H1 (cell line): ENCODE data around the gene ZNF385B. TPM values are rescaled to one million over a fixed set of nuclear protein-coding genes. Genes with fewer than 3 reads are reported as not detected.

Experiments
- CTCF ChIA-PET: fragments of 300-600 bp; sonication (Branson Sonifier 250); formaldehyde crosslinking; loops from one replicate; lab custom pipeline; 2021; ENCODE audit not compliant: partially characterized antibody; lab: Charles Lee
- POLR2A ChIA-PET: fragments of 300-600 bp; sonication (Branson Sonifier 250); formaldehyde crosslinking; loops from one replicate; lab custom pipeline; 2021; ENCODE audit warnings: inconsistent platforms; ENCODE audit not compliant: partially characterized antibody; lab: Charles Lee
- DNase-seq, 2 experiments: peaks; one replicate each; pipeline versions ENCODE4 v3.0.0 to v3.0.0-alpha.2; 2010 to 2022; ENCODE audit warnings: low spot score in 2 of 2, low read depth in 1 of 2, mixed read lengths in 1 of 2
- FAIRE-seq: peaks from 2 replicates; lab custom pipeline; 2011; peaks lifted over from hg19 to GRCh38; lab: Jason Lieb, UNC
- H2AFZ ChIP-seq: 2 replicates; pipeline ENCODE4 v1.8.1; 2012; ENCODE audit warnings: low read length, inconsistent platforms
- H2AK5ac ChIP-seq: 2 replicates; pipeline ENCODE4 v1.6.1; 2013; ENCODE audit warnings: low read depth, low read length
- H2BK120ac ChIP-seq: replicated peaks from 2 replicates; pipeline ENCODE3; 2013; ENCODE audit warnings: low read depth, low read length, inconsistent platforms
- H2BK12ac ChIP-seq: 2 replicates; pipeline ENCODE4 v1.6.1; 2013; ENCODE audit warnings: low read depth, low read length
- H2BK15ac ChIP-seq: 2 replicates; pipeline ENCODE4 v1.6.1; 2013; ENCODE audit warnings: low read length
- H2BK20ac ChIP-seq: 2 replicates; pipeline ENCODE4 v1.6.1; 2013; ENCODE audit warnings: low read length
- H2BK5ac ChIP-seq: 2 replicates; pipeline ENCODE4 v1.6.1; 2013; ENCODE audit warnings: low read depth, low read length
- H3K14ac ChIP-seq: 2 replicates; pipeline ENCODE4 v1.6.1; 2013; ENCODE audit warnings: inconsistent platforms; ENCODE audit not compliant: insufficient read length
- H3K18ac ChIP-seq: 2 replicates; pipeline ENCODE4 v1.6.1; 2013; ENCODE audit warnings: low read length; ENCODE audit errors: extremely low read depth
- H3K23ac ChIP-seq: 2 replicates; pipeline ENCODE4 v1.6.1; 2013; ENCODE audit warnings: inconsistent platforms; ENCODE audit not compliant: insufficient read length
- H3K23me2 ChIP-seq: 2 replicates; pipeline ENCODE4 v1.6.1; 2013; ENCODE audit warnings: low read depth, low read length
- H3K27ac ChIP-seq: 2 replicates; pipeline ENCODE4 v1.6.1; 2011; ENCODE audit warnings: low read depth, low read length, inconsistent platforms
- H3K27me3 ChIP-seq, 4 experiments: replicated peaks in 1 of 4; 1 replicate in 1 of 4; 2 replicates in 3 of 4; pipeline versions ENCODE4 v1.6.1 to v1.8.1; 2011 to 2013; ENCODE audit warnings: low read length in 3 of 4, mild to moderate bottlenecking in 3 of 4, inconsistent platforms in 2 of 4, mixed read lengths in 2 of 4, moderate library complexity in 1 of 4; ENCODE audit not compliant: control insufficient read depth in 3 of 4, insufficient read depth in 3 of 4; ENCODE audit errors: extremely low read depth in 1 of 4
- H3K36me3 ChIP-seq, 4 experiments: 2 replicates each; pipeline versions ENCODE4 v1.6.1 to v1.8.1; 2011 to 2013; ENCODE audit warnings: mild to moderate bottlenecking in 4 of 4, low read length in 3 of 4, moderate library complexity in 2 of 4, control low read depth in 1 of 4, inconsistent platforms in 1 of 4; ENCODE audit not compliant: insufficient read depth in 4 of 4, control insufficient read depth in 2 of 4
- H3K4ac ChIP-seq: replicated peaks from 2 replicates; pipeline ENCODE3; 2013; ENCODE audit warnings: low read length, low read depth, mixed read lengths, inconsistent platforms; ENCODE audit not compliant: insufficient read length
- H3K4me1 ChIP-seq, 4 experiments: replicated peaks in 1 of 4; 1 replicate in 1 of 4; 2 replicates in 3 of 4; pipeline versions ENCODE4 v1.6.1 to v1.8.1; 2011 to 2013; ENCODE audit warnings: low read length in 3 of 4, inconsistent platforms in 2 of 4, mixed read lengths in 1 of 4; ENCODE audit not compliant: insufficient read depth in 4 of 4, control insufficient read depth in 3 of 4
- H3K4me2 ChIP-seq, 2 experiments: 2 replicates each; pipeline versions ENCODE4 v1.6.1 to v1.8.1; 2011 to 2013; ENCODE audit warnings: low read depth in 2 of 2, low read length in 2 of 2, control low read depth in 1 of 2, inconsistent platforms in 1 of 2, mild to moderate bottlenecking in 1 of 2; ENCODE audit not compliant: insufficient read depth in 1 of 2
- H3K4me3 ChIP-seq, 4 experiments: fragments of 200-600, 300-600 bp in 1 of 4; sonication (generic), shearing (Covaris generic), sonication (Bioruptor Twin) in 1 of 4; 2 replicates each; pipeline versions ENCODE4 v1.5.1 to v1.8.1; 2011 to 2016; ENCODE audit warnings: low read length in 4 of 4, low read depth in 3 of 4, control low read depth in 2 of 4, inconsistent platforms in 2 of 4, mild to moderate bottlenecking in 2 of 4, mixed read lengths in 1 of 4, moderate library complexity in 1 of 4; ENCODE audit not compliant: insufficient read depth in 2 of 4; ENCODE audit errors: extremely low read depth in 1 of 4
- H3K56ac ChIP-seq: replicated peaks from 2 replicates; pipeline ENCODE3; 2013; ENCODE audit warnings: low read depth, mild to moderate bottlenecking, mixed read lengths, low read length, inconsistent platforms; ENCODE audit not compliant: insufficient read length
- H3K79me1 ChIP-seq: 2 replicates; pipeline ENCODE4 v1.6.1; 2013; ENCODE audit warnings: low read depth, low read length, control low read depth
- H3K79me2 ChIP-seq, 2 experiments: 2 replicates each; pipeline versions ENCODE4 v1.6.1 to v1.8.1; 2012 to 2013; ENCODE audit warnings: low read length in 2 of 2, mild to moderate bottlenecking in 2 of 2, inconsistent platforms in 1 of 2; ENCODE audit not compliant: insufficient read depth in 2 of 2, control insufficient read depth in 1 of 2
- H3K9ac ChIP-seq, 4 experiments: replicated peaks in 1 of 4; 1 replicate in 1 of 4; 2 replicates in 3 of 4; pipeline versions ENCODE4 v1.6.1 to v1.8.1; 2011 to 2013; ENCODE audit warnings: low read depth in 3 of 4, low read length in 3 of 4, control low read depth in 2 of 4, mild to moderate bottlenecking in 2 of 4, moderate library complexity in 2 of 4, inconsistent platforms in 1 of 4; ENCODE audit errors: extremely low read depth in 1 of 4
- H3K9me3 ChIP-seq, 2 experiments: 2 replicates each; pipeline versions ENCODE4 v1.6.1 to v1.8.1; 2012 to 2013; ENCODE audit warnings: mild to moderate bottlenecking in 2 of 2, moderate library complexity in 2 of 2, control low read depth in 1 of 2, inconsistent platforms in 1 of 2, low read depth in 1 of 2, low read length in 1 of 2, mixed read lengths in 1 of 2; ENCODE audit not compliant: insufficient read depth in 2 of 2
- H4K20me1 ChIP-seq, 2 experiments: replicated peaks in 1 of 2; 2 replicates each; pipeline versions ENCODE3 to v1.8.1; 2011 to 2013; ENCODE audit warnings: inconsistent platforms in 2 of 2, low read length in 2 of 2, mild to moderate bottlenecking in 1 of 2; ENCODE audit not compliant: insufficient read depth in 2 of 2, control insufficient read depth in 1 of 2
- H4K5ac ChIP-seq: 2 replicates; pipeline ENCODE4 v1.6.1; 2013; ENCODE audit warnings: low read length, low read depth, mixed read lengths, inconsistent platforms; ENCODE audit not compliant: insufficient read length
- H4K8ac ChIP-seq: 2 replicates; pipeline ENCODE4 v1.8.0; 2013; ENCODE audit warnings: mild to moderate bottlenecking, moderate library complexity, low read length, inconsistent platforms; ENCODE audit not compliant: insufficient read depth; ENCODE audit errors: extremely low read depth
- H4K91ac ChIP-seq: replicated peaks from 2 replicates; pipeline ENCODE3; 2013; ENCODE audit warnings: low read length, mixed read lengths, inconsistent platforms; ENCODE audit not compliant: insufficient read length
- ASH2L ChIP-seq: fragments of 200-600, 300-600 bp; sonication (generic); IDR thresholded peaks from one replicate; pipeline ENCODE4 v1.7.1; 2017; ENCODE audit warnings: low read length
- CBX5 ChIP-seq: fragments of 300-800, 300-1000 bp; sonication (generic); IDR thresholded peaks from 2 replicates; pipeline ENCODE4 v1.7.1; 2016; ENCODE audit warnings: antibody characterized with exemption, low read length, low read depth
- CHD2 ChIP-seq: IDR thresholded peaks from 2 replicates; pipeline ENCODE4 v1.6.1; 2012; ENCODE audit warnings: low read length, improper control_type of control experiment
- CREB1 ChIP-seq: IDR thresholded peaks from 2 replicates; pipeline ENCODE4 v1.6.1; 2012; ENCODE audit warnings: inconsistent platforms
- CTCF ChIP-seq, 3 experiments: IDR thresholded peaks; 1 replicate in 2 of 3; 2 replicates in 1 of 3; pipeline versions ENCODE4 v1.5.1 to v1.6.1; 2011; ENCODE audit warnings: low read length in 3 of 3, mild to moderate bottlenecking in 3 of 3, inconsistent platforms in 2 of 3, low read depth in 1 of 3, moderate library complexity in 1 of 3; ENCODE audit not compliant: insufficient read depth in 1 of 3; ENCODE audit errors: control extremely low read depth in 1 of 3
- FOSL1 ChIP-seq: IDR thresholded peaks from 2 replicates; pipeline ENCODE4 v1.6.1; 2011; ENCODE audit warnings: mild to moderate bottlenecking, low read depth, low read length, moderate library complexity; ENCODE audit not compliant: insufficient read depth
- HDAC2 ChIP-seq, 2 experiments: fragments of 300-600 bp in 1 of 2; sonication (generic) in 1 of 2; IDR thresholded peaks; 2 replicates each; pipeline ENCODE4 v1.6.1; 2011 to 2012; ENCODE audit warnings: low read depth in 2 of 2, low read length in 2 of 2, mild to moderate bottlenecking in 2 of 2, moderate library complexity in 2 of 2, borderline replicate concordance in 1 of 2, inconsistent platforms in 1 of 2
- KDM4A ChIP-seq: IDR thresholded peaks from one replicate; pipeline ENCODE4 v1.7.1; 2012; ENCODE audit warnings: low read depth, mild to moderate bottlenecking, moderate library complexity, low read length, inconsistent platforms; ENCODE audit not compliant: severe bottlenecking
- POLR2AphosphoS5 ChIP-seq: IDR thresholded peaks from 2 replicates; pipeline ENCODE4 v1.6.1; 2011; ENCODE audit warnings: low read depth, low read length
- SAP30 ChIP-seq: fragments of 300-600 bp; sonication (generic); IDR thresholded peaks from 2 replicates; pipeline ENCODE4 v1.7.1; 2012; ENCODE audit warnings: low read length, moderate library complexity, mild to moderate bottlenecking, inconsistent platforms; ENCODE audit not compliant: insufficient read depth, insufficient replicate concordance
- TBP ChIP-seq: IDR thresholded peaks from 2 replicates; pipeline ENCODE4 v1.6.1; 2011; ENCODE audit warnings: low read depth, low read length, improper control_type of control experiment
- TCF12 ChIP-seq: IDR thresholded peaks from 2 replicates; pipeline ENCODE4 v1.6.1; 2011; ENCODE audit warnings: low read depth, mild to moderate bottlenecking, low read length
- WGBS, 2 experiments: shearing (Covaris generic) in 1 of 2; methylation state at CpG; one replicate each; pipeline versions ENCODE4 v1.1.6 to v1.1.7; 2013 to 2015; ENCODE audit warnings: low lambda C conversion rate in 2 of 2, mixed read lengths in 2 of 2, inconsistent platforms in 1 of 2, low coverage in 1 of 2, missing lambda C conversion rate in 1 of 2; ENCODE audit not compliant: insufficient replicate concordance in 2 of 2, insufficient coverage in 1 of 2, insufficient read length in 1 of 2; ENCODE audit errors: extremely low coverage in 1 of 2, missing lambda C conversion rate in 1 of 2; 5-methylcytosine and 5-hydroxymethylcytosine counted together
- polyA plus RNA-seq, 7 experiments: library from polyadenylated mRNA; depleted of rRNA in 3 of 7; stranded (reverse) in 5 of 7; unstranded in 2 of 7; fragments of >200 nt in 5 of 7; fragments of 200-250 nt in 2 of 7; gene quantifications; 1 replicate in 5 of 7; 2 replicates in 1 of 7; 4 replicates in 1 of 7; pipeline versions ENCODE4 v1.2.1 to v1.2.3, GENCODE V29; 2011 to 2013; ENCODE audit warnings: missing spikeins in 2 of 7, mixed read lengths in 2 of 7
- total RNA-seq: library from RNA; stranded (reverse); fragmentation: NEBNext Ultra II Directional; extraction: Animal tissue kit (Norgen Biotek cat#: 25700); gene quantifications from 2 replicates; pipeline ENCODE4 v1.2.1, GENCODE V29; 2021

The ZNF385B gene
- total and polyA plus RNA-seq, 2 of the 8 experiments (the other 6 are each of a cell fraction or from before 2014, with no cell fraction given): 1.1 to 3.7 TPM

GRCh38 chr2:179438654-179439053, 422.8 kb downstream of the ZNF385B start:
- ChIA-PET CTCF (interaction anchor here (0.5 to 6.8 kb wide), 6 partner anchors 9 to 210 kb away, joined by 3 to 48 read pairs (median 4); no protein-coding TSS in a partner anchor), POLR2A (no interaction called here)
- no peak overlapping the region for H3K18ac ChIP-seq
- H3K4me1 ChIP-seq: peaks cover 0 to 7% (median 2%) of the 10 kb centered on the region in 4 experiments; a peak in 5 of 7 replicates
- H4K91ac ChIP-seq: no peak overlapping the region
- H3K36me3 ChIP-seq: no peaks in the 10 kb centered on the region
- 57% methylated on average over 4 of the region's 4 CpGs; no CpG with 5 or more reads in 1 of the 2 experiments for WGBS, 2 experiments
- H2BK5ac ChIP-seq: no peak overlapping the region
- no peaks in the 10 kb centered on the region for H3K79me2 ChIP-seq
- H2BK120ac ChIP-seq: no peak overlapping the region
- no peak overlapping the region for H3K4me2 ChIP-seq
- DNase-seq: no peak
- H4K5ac ChIP-seq: no peak overlapping the region
- H2AK5ac ChIP-seq: no peak overlapping the region
- no peak overlapping the region; the same call in 1 of the 2 replicates for H2BK12ac ChIP-seq
- no peak overlapping the region for H3K9ac ChIP-seq
- no peaks in the 10 kb centered on the region for H3K9me3 ChIP-seq
- no peak overlapping the region for H3K23ac ChIP-seq
- peak; percentile 24 for FAIRE-seq
- H3K27ac ChIP-seq: no peak overlapping the region
- H4K8ac ChIP-seq: no peak overlapping the region
- H3K27me3 ChIP-seq: no peaks in the 10 kb centered on the region
- H3K79me1 ChIP-seq: no peaks in the 10 kb centered on the region
- no peak overlapping the region for H2AFZ ChIP-seq
- H4K20me1 ChIP-seq: no peaks in the 10 kb centered on the region
- no peak overlapping the region for H3K56ac ChIP-seq
- no peak overlapping the region for H3K4me3 ChIP-seq
- H2BK15ac ChIP-seq: no peak overlapping the region
- no peak overlapping the region for H3K4ac ChIP-seq
- H3K23me2 ChIP-seq: no peaks in the 10 kb centered on the region
- no peak overlapping the region for H3K14ac ChIP-seq
- H2BK20ac ChIP-seq: no peak overlapping the region
- TF ChIP-seq CBX5 (no peak), TBP (no peak), TCF12 (no peak), ASH2L (no peak), FOSL1 (no peak), CTCF (IDR thresholded peaks at IDR 0.05; ENCODE audit: control extremely low read depth in 1 of 3, insufficient read depth in 1 of 3, low read depth in 1 of 3, low read length in 3 of 3) (no peak), POLR2AphosphoS5 (no peak), CHD2 (no peak), KDM4A (no peak), SAP30 (no peak), CREB1 (no peak), HDAC2 (IDR thresholded peaks at IDR 0.05; ENCODE audit: borderline replicate concordance in 1 of 2, low read depth in 2 of 2, low read length in 2 of 2) (no peak)
